ENCODE data around the gene OAS1. TPM values are rescaled to one million over a fixed set of nuclear protein-coding genes. Genes with fewer than 3 reads are reported as not detected.
"Not testable (repeated sequence)": the region's sequence is repeated elsewhere in the genome, so short reads cannot be mapped to it uniquely, and the experiment has no call there.

The OAS1 gene
- total RNA-seq, 2 experiments from 2014 or later: 46.0 to 49.1 TPM

- Mint-ChIP-seq H3K4me1 (ENCODE audit: low read depth) (peaks cover 58% of the 10 kb centered on the region), H3K9me3 (no peaks in the 10 kb centered on the region), H3K36me3 (no peaks in the 10 kb centered on the region), H3K4me3 (no peak overlapping the region), H3K27ac (peak overlapping the region; percentile 23), H3K27me3 (no peaks in the 10 kb centered on the region)
- ChIA-PET CTCF (interaction anchor here (1.3 to 6.1 kb wide), 3 partner anchors 32 to 87 kb away, joined by 4 to 23 read pairs (median 4); partner anchors contain the start of genes OAS2 and OAS3), POLR2A (interaction anchor here (3.3 kb wide), 1 partner anchor 74 kb away, joined by 39 read pairs; the partner anchor contains the start of gene OAS2)
- intact Hi-C loops (cut with micrococcal nuclease): loop anchor here (1.0 to 2.0 kb wide), 2 partner anchors 31 to 73 kb away; partner anchors contain the start of gene OAS2
- no peak for DNase-seq
Measured at GRCh38 chr12:112905451-112906089, 1.2 kb upstream of the OAS1 start.

- CTCF ChIA-PET: interaction anchor here (1.2 to 6.1 kb wide), 6 partner anchors 8 to 267 kb away, joined by 3 to 23 read pairs (median 8); partner anchors contain the start of genes OAS2 and OAS3
- POLR2A ChIA-PET: interaction anchor here (1.6 to 3.3 kb wide), 3 partner anchors 30 to 81 kb away, joined by 5 to 39 read pairs (median 5); partner anchors contain the start of genes OAS2 and OAS3
- H3K9me3 Mint-ChIP-seq: peaks cover 2% of the 10 kb centered on the region
- H3K4me1 Mint-ChIP-seq (ENCODE audit: low read depth): peaks cover 51% of the 10 kb centered on the region
- H3K27ac Mint-ChIP-seq: peak overlapping the region; percentile 89
- peaks cover 12% of the 10 kb centered on the region for H3K36me3 Mint-ChIP-seq
- H3K27me3 Mint-ChIP-seq: no peaks in the 10 kb centered on the region
- H3K4me3 Mint-ChIP-seq: peak overlapping the region; percentile 89
- intact Hi-C loops (cut with micrococcal nuclease): loop anchor here (2.0 kb wide), 1 partner anchor 29 kb away; no protein-coding TSS in a partner anchor
- no peak for DNase-seq
Measured at GRCh38 chr12:112907415-112908157, 824 bp downstream of the OAS1 start.

- ChIA-PET CTCF (interaction anchor here (0.7 to 6.1 kb wide), 5 partner anchors 9 to 266 kb away, joined by 3 to 23 read pairs (median 9); partner anchors contain the start of gene OAS2), POLR2A (interaction anchor here (3.3 kb wide), 1 partner anchor 71 kb away, joined by 39 read pairs; the partner anchor contains the start of gene OAS2)
- Mint-ChIP-seq H3K27me3 (no peaks in the 10 kb centered on the region), H3K9me3 (peaks cover 11% of the 10 kb centered on the region), H3K4me3 (peak overlapping the region; percentile 89), H3K36me3 (peaks cover 22% of the 10 kb centered on the region), H3K27ac (peak overlapping the region; percentile 0), H3K4me1 (ENCODE audit: low read depth) (peaks cover 50% of the 10 kb centered on the region)
- DNase-seq: no peak
- intact Hi-C loops (cut with micrococcal nuclease): no loop called here
Measured at GRCh38 chr12:112908548-112908947, 1.8 kb downstream of the OAS1 start.

- Mint-ChIP-seq H3K27ac (no peak overlapping the region), H3K36me3 (peaks cover 27% of the 10 kb centered on the region), H3K27me3 (no peaks in the 10 kb centered on the region), H3K4me1 (ENCODE audit: low read depth) (peaks cover 45% of the 10 kb centered on the region), H3K9me3 (peaks cover 15% of the 10 kb centered on the region), H3K4me3 (no peak overlapping the region)
- intact Hi-C loops (cut with micrococcal nuclease): no loop called here
- no peak for DNase-seq
- ChIA-PET POLR2A (no interaction called here), CTCF (interaction anchor here (2.1 to 6.1 kb wide), 2 partner anchors 10 to 83 kb away, joined by 9 to 23 read pairs; no protein-coding TSS in a partner anchor)
Measured at GRCh38 chr12:112909693-112910092, 2.9 kb downstream of the OAS1 start.

- ChIA-PET POLR2A (interaction anchor here (1.1 kb wide), 1 partner anchor 65 kb away, joined by 3 read pairs; the partner anchor contains the start of gene OAS2), CTCF (no interaction called here)
- peaks cover 35% of the 10 kb centered on the region for H3K36me3 Mint-ChIP-seq
- peaks cover 15% of the 10 kb centered on the region for H3K9me3 Mint-ChIP-seq
- DNase-seq: no peak
- intact Hi-C loops (cut with micrococcal nuclease): no loop called here
- H3K27me3 Mint-ChIP-seq: no peaks in the 10 kb centered on the region
- no peak overlapping the region for H3K27ac Mint-ChIP-seq
- H3K4me3 Mint-ChIP-seq: no peak overlapping the region
- H3K4me1 Mint-ChIP-seq (ENCODE audit: low read depth): peaks cover 23% of the 10 kb centered on the region
Measured at GRCh38 chr12:112913038-112913688, 6.4 kb downstream of the OAS1 start.

DNA sequence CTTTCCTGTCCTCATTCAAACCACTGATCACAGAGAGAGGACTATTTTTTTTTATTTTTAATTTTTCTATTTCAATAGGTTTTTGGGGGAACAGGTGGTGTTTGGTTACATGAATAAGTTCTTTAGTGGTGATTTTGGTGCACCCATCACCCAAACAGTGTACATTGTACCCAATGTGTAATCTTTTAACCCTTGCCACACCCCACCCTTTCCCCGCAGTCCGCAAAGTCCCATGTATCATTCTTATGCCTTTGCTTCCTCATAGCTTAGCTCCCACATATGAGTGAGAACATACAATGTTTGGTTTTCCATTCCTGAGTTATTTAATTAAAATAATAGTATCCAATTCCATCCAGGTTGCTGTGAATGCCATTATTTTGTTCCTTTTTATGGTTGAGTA, 7.1 kb downstream of the OAS1 start:
- Mint-ChIP-seq H3K36me3 (peaks cover 38% of the 10 kb centered on the region), H3K4me1 (ENCODE audit: low read depth) (peaks cover 15% of the 10 kb centered on the region), H3K9me3 (peaks cover 15% of the 10 kb centered on the region)
- H3K27me3 Mint-ChIP-seq, DNase-seq, CTCF ChIA-PET, POLR2A ChIA-PET, H3K4me3 Mint-ChIP-seq, H3K27ac Mint-ChIP-seq: not testable (repeated sequence)
- intact Hi-C loops (cut with micrococcal nuclease): loop anchor here (2.0 kb wide), 1 partner anchor 79 kb away; no protein-coding TSS in a partner anchor

DNA sequence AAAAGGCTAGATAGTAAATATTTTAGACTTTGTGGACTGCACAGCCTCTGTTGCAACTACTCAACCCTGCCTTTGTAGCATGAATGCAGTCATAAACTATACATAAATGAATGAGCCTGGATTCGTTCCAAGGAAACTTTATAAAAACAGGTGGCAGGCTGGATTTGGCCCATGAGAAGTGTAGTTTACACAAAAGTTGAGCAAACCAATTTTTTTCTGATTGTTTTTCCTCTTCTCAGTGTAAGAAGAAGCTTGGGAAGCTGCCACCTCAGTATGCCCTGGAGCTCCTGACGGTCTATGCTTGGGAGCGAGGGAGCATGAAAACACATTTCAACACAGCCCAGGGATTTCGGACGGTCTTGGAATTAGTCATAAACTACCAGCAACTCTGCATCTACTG, 9.5 kb downstream of the OAS1 start:
- ChIA-PET CTCF (interaction anchor here (1.2 kb wide), 1 partner anchor 16 kb away, joined by 7 read pairs; no protein-coding TSS in a partner anchor), POLR2A (no interaction called here)
- DNase-seq: no peak
- Mint-ChIP-seq H3K9me3 (peaks cover 15% of the 10 kb centered on the region), H3K27ac (no peak overlapping the region), H3K4me1 (ENCODE audit: low read depth) (no peaks in the 10 kb centered on the region), H3K4me3 (no peak overlapping the region), H3K27me3 (no peaks in the 10 kb centered on the region), H3K36me3 (peaks cover 47% of the 10 kb centered on the region)
- intact Hi-C loops (cut with micrococcal nuclease): no loop called here

GRCh38 chr12:112919121-112919520, 12.4 kb downstream of the OAS1 start:
- CTCF ChIA-PET: interaction anchor here (1.3 kb wide), 1 partner anchor 19 kb away, joined by 5 read pairs; no protein-coding TSS in a partner anchor
- POLR2A ChIA-PET: no interaction called here
- no peak for DNase-seq
- intact Hi-C loops (cut with micrococcal nuclease): no loop called here
- Mint-ChIP-seq H3K4me1 (ENCODE audit: low read depth) (no peaks in the 10 kb centered on the region), H3K4me3 (no peak overlapping the region), H3K36me3 (peaks cover 25% of the 10 kb centered on the region), H3K9me3 (peaks cover 3% of the 10 kb centered on the region), H3K27me3 (no peaks in the 10 kb centered on the region), H3K27ac (no peak overlapping the region)

- Mint-ChIP-seq H3K4me1 (ENCODE audit: low read depth) (no peaks in the 10 kb centered on the region), H3K27me3 (no peaks in the 10 kb centered on the region), H3K9me3 (no peaks in the 10 kb centered on the region), H3K36me3 (peaks cover 4% of the 10 kb centered on the region), H3K27ac (no peak overlapping the region), H3K4me3 (no peak overlapping the region)
- POLR2A ChIA-PET: no interaction called here
- CTCF ChIA-PET: interaction anchor here (1.1 kb wide), 1 partner anchor 68 kb away, joined by 3 read pairs; no protein-coding TSS in a partner anchor
- no peak for DNase-seq
- intact Hi-C loops (cut with micrococcal nuclease): no loop called here
Measured at GRCh38 chr12:112924986-112925385, 18.2 kb downstream of the OAS1 start.

GRCh38 chr12:112926416-112927033, 19.8 kb downstream of the OAS1 start:
- POLR2A ChIA-PET; DNase-seq; H3K4me1 Mint-ChIP-seq (ENCODE audit: low read depth); H3K36me3 Mint-ChIP-seq; CTCF ChIA-PET; H3K4me3 Mint-ChIP-seq; H3K27ac Mint-ChIP-seq; H3K27me3 Mint-ChIP-seq; H3K9me3 Mint-ChIP-seq; intact Hi-C loops (cut with micrococcal nuclease): not testable (repeated sequence)

GRCh38 chr12:112927475-112927874, 20.7 kb downstream of the OAS1 start:
- H3K27ac Mint-ChIP-seq: no peak overlapping the region
- H3K27me3 Mint-ChIP-seq: no peaks in the 10 kb centered on the region
- no peak for DNase-seq
- POLR2A ChIA-PET: no interaction called here
- no peaks in the 10 kb centered on the region for H3K36me3 Mint-ChIP-seq
- intact Hi-C loops (cut with micrococcal nuclease): no loop called here
- no peak overlapping the region for H3K4me3 Mint-ChIP-seq
- no peaks in the 10 kb centered on the region for H3K4me1 Mint-ChIP-seq (ENCODE audit: low read depth)
- CTCF ChIA-PET: no interaction called here
- no peaks in the 10 kb centered on the region for H3K9me3 Mint-ChIP-seq
